ENCODE data around the gene ZNF561. TPM values are rescaled to one million over a fixed set of nuclear protein-coding genes. Genes with fewer than 3 reads are reported as not detected.
A peak's percentile ranks its signal among the peaks of the same experiment; 100 is the strongest.
"Not testable (repeated sequence)": the region's sequence is repeated elsewhere in the genome, so short reads cannot be mapped to it uniquely, and the experiment has no call there.

The ZNF561 gene
- 10 to 100 TPM; 27.6 to 33.6 TPM for total RNA-seq

DNA sequence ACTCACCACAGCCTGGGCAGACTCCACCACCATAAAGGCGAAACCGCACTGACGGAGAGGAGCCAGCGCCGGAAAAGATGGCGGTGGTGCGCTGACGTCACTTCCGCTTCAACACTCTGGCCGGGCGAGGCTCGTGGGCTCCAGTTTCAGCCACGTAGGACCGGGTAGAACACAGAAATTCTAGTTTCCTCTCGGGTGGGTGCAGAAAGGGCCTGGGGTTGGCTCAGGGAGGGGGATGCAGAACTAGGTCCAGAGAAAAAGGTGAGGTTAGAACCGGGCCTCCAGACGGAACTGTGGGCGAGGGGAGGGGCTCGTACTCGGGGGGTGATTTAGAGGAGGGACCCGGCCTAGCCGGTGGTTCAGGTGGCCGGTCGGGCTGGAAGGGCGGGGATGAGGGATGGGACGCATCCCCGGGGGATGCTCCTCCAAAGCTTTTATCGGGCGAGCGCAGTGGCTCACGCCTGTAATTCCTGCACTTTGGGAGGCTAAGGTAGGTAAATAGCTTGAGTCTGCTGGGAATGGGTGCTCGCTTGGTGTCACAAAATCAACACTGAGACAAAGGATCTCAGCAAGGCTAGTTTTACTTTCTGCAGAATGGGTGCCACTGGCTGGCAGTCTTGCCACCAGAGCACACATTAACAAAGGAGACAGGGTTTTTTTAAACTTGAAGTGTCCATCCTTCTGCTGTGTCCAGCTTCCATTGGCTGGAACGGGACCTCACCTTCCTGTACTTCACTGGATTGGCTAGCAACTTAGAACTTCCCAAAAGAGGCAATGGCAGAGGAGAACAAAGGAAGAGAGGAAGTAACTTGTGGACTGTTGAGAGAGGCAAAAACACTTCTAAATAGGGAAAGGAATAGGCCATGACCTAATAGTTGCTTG is at the start of gene ZNF561:
TSS of gene ZNF561 (minus strand) at position 77 of the 882 bp plus-strand sequence. CDS start 1,776 bp downstream, outside the sequence.
- peak; percentile 93 to 94 for ATAC-seq (replicated peaks in 1 of 2)
- Mint-ChIP-seq H3K4me1 (ENCODE audit: low read depth) (peaks cover 34% of the 10 kb centered on the region), H3K9me3 (peaks cover 0 to 4% of the 10 kb centered on the region in 2 donors), H3K36me3 (ENCODE audit: insufficient read depth in 2 of 2) (peaks cover 19 to 32% of the 10 kb centered on the region in 2 donors), H3K4me3 (peak within 1 kb of the TSS; percentile 98), H3K27me3 (ENCODE audit: low read depth) (no peaks in the 10 kb centered on the region), H3K27ac (peak within 1 kb of the TSS; percentile 98)
- DNase-seq: peak; percentile 87 to 90

DNA sequence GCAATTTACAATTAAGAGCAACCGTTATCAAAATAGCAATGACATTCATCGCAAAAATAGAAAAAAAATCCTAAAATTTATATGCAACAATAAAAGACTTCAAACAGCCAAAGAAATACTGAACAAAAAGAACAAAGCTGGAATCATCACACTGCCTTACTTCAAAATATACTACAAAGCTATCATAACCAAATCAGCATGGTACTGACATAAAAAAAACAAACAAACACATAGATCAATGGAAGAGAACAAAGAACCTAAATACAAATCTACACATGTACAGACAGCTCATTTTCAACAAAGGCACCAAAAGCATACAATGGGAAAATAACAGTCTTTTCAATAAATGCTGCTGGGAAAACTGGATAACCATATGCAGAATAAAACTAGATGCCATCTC is 47.5 kb upstream of the ZNF561 start:
- H3K4me1 Mint-ChIP-seq (ENCODE audit: low read depth): peaks cover 50% of the 10 kb centered on the region
- H3K36me3 Mint-ChIP-seq (ENCODE audit: insufficient read depth in 2 of 2): peaks cover 49 to 81% of the 10 kb centered on the region in 2 donors
- DNase-seq: no peak
- peak overlapping the region; percentile 63 for H3K27ac Mint-ChIP-seq
- peaks cover 26 to 32% of the 10 kb centered on the region in 2 donors for H3K9me3 Mint-ChIP-seq
- no peaks in the 10 kb centered on the region for H3K27me3 Mint-ChIP-seq (ENCODE audit: low read depth)
- no peak overlapping the region for H3K4me3 Mint-ChIP-seq
- ATAC-seq (replicated peaks in 1 of 2): no peak

DNA sequence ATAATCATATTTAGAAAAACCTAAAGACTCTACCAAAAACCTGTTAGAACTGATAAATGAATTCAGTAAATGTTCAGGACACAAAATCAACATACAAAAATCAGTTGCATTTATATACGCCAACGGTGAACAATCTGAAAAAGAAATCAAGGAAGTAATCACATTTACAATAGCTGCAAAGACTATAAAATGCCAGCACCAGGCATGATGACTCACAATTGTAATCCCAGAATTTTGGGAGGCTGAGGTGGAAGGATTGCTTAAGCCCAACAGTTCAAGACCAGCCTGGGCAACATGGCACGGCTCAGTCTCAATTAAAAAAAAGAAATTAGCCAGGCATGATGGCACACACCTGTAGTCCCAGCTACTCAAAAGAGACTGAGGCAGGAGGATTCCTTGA is 46.9 kb upstream of the ZNF561 start:
- Mint-ChIP-seq H3K27me3 (ENCODE audit: low read depth) (no peaks in the 10 kb centered on the region), H3K9me3 (peaks cover 26 to 31% of the 10 kb centered on the region in 2 donors), H3K36me3 (ENCODE audit: insufficient read depth in 2 of 2) (peaks cover 47 to 77% of the 10 kb centered on the region in 2 donors), H3K27ac (no peak overlapping the region), H3K4me3 (no peak overlapping the region), H3K4me1 (ENCODE audit: low read depth) (peaks cover 47% of the 10 kb centered on the region)
- DNase-seq: no peak
- no peak for ATAC-seq (replicated peaks in 1 of 2)

DNA sequence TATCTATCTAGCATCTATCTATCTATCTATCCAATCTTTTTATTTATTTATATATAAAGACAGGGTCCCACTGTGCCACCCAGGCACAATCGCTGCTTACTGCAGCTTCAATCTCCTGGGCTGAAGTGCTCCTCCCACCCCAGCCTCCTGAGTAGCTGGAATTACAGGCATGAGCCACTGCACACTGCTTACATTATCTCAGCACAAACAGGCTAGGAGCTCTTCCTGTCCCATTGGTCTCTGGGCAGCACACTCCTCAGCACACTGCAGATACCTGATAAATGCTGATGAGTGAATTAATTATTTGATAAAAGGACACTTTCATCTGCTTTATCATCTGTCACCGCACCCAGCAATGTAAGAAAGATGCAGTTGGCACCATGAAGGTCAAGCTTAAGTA is 37.7 kb upstream of the ZNF561 start:
- no peak overlapping the region for H3K27ac Mint-ChIP-seq
- ATAC-seq (replicated peaks in 1 of 2): no peak
- peaks cover 0 to 7% of the 10 kb centered on the region in 2 donors for H3K9me3 Mint-ChIP-seq
- no peak for DNase-seq
- no peak overlapping the region for H3K4me3 Mint-ChIP-seq
- peaks cover 5% of the 10 kb centered on the region for H3K4me1 Mint-ChIP-seq (ENCODE audit: low read depth)
- H3K36me3 Mint-ChIP-seq (ENCODE audit: insufficient read depth in 2 of 2): peaks cover 25 to 52% of the 10 kb centered on the region in 2 donors
- no peaks in the 10 kb centered on the region for H3K27me3 Mint-ChIP-seq (ENCODE audit: low read depth)

DNA sequence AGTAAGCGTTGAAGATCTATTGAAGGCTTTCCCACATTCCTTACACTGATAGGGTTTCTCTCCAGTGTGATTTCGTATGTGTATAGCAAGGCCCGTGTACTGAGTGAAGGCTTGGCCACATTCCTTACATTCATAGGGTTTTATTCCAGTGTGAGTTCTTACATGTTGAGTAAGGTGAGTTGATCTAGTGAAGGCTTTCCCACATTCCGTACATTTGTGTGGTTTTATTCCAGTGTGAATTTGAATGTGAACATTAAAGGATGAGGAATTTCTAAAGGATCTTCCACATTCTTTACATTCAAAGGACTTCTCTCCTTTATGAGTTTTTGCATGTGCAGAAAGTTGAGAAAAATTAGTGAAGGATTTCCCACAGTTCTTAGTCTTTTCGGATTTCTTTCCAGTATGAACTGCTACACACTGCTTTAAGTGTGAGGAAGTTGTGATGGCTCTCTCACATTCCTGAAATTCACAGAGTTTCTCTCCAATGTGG is 32.1 kb upstream of the ZNF561 start:
- H3K9me3 Mint-ChIP-seq: peaks cover 9 to 22% of the 10 kb centered on the region in 2 donors
- H3K27me3 Mint-ChIP-seq (ENCODE audit: low read depth); H3K27ac Mint-ChIP-seq; DNase-seq; H3K4me3 Mint-ChIP-seq; H3K4me1 Mint-ChIP-seq (ENCODE audit: low read depth); ATAC-seq (replicated peaks in 1 of 2): not testable (repeated sequence)
- peaks cover 55 to 80% of the 10 kb centered on the region in 2 donors for H3K36me3 Mint-ChIP-seq (ENCODE audit: insufficient read depth in 2 of 2)

DNA sequence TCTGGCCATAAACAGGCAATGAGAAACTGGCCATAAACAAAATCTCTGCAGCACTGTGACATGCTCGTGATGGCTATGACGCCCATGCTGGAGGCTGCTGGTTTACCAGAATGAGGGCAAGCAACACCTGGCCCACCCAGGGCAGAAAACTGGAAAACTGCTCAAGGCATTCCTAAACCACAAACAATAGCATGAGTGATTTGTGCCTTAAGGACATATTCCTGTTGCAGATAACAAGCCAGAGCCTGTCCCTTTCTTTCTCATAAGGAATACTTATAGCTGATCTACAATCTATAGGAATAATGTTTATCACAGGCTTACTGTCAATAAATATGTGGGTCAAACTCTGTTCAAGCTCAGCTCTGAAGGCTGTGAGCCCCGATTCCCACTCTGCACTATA is 30.4 kb upstream of the ZNF561 start:
- H3K27ac Mint-ChIP-seq; H3K27me3 Mint-ChIP-seq (ENCODE audit: low read depth); ATAC-seq (replicated peaks in 1 of 2); H3K4me3 Mint-ChIP-seq; H3K4me1 Mint-ChIP-seq (ENCODE audit: low read depth); DNase-seq: not testable (repeated sequence)
- H3K36me3 Mint-ChIP-seq (ENCODE audit: insufficient read depth in 2 of 2): peaks cover 48 to 68% of the 10 kb centered on the region in 2 donors
- peaks cover 9 to 20% of the 10 kb centered on the region in 2 donors for H3K9me3 Mint-ChIP-seq

DNA sequence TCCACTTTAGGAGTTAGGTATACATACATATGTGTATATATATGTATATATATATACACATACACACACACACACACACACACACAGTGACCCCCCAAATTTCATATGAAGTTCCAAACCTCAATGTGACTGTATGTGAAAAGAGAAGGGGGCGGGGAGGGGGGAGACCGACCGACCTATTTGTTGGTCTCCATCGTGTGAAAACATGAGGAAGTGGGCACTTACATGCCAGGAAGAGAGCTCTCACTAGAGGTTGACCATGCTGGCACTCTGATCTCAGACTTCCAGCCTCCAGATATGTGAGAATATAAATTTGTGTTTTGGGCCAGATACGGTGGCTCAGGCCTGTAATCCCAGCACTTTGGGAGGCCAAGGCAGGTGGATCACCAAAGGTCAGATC is 29.3 kb upstream of the ZNF561 start:
- H3K36me3 Mint-ChIP-seq (ENCODE audit: insufficient read depth in 2 of 2): peaks cover 41 to 57% of the 10 kb centered on the region in 2 donors
- no peaks in the 10 kb centered on the region for H3K27me3 Mint-ChIP-seq (ENCODE audit: low read depth)
- H3K27ac Mint-ChIP-seq: no peak overlapping the region
- peaks cover 4% of the 10 kb centered on the region for H3K4me1 Mint-ChIP-seq (ENCODE audit: low read depth)
- H3K4me3 Mint-ChIP-seq: no peak overlapping the region
- DNase-seq (no peak), ATAC-seq (replicated peaks in 1 of 2) (no peak)
- peaks cover 9 to 18% of the 10 kb centered on the region in 2 donors for H3K9me3 Mint-ChIP-seq

DNA sequence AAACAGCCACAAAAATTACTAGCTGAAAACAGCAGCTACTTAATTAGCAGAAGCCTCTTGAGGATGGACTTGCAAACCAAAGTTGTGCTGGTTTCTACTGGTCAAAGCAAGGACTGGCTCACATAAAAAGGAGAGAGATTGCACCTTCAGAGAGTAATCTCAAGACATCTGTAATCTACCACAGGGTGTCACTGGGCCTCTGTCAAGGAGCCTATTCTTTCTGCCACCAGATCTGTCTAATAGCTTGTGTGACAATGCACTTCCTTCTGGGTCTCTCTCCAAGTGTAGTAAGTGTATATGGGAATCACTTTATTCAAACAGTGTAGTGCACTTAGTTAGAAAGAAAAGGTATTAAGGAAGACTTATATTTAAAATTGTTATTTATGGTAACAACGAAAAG is 24.4 kb upstream of the ZNF561 start:
- peaks cover 11 to 15% of the 10 kb centered on the region in 2 donors for H3K9me3 Mint-ChIP-seq
- H3K27ac Mint-ChIP-seq: no peak overlapping the region
- peaks cover 26 to 30% of the 10 kb centered on the region in 2 donors for H3K36me3 Mint-ChIP-seq (ENCODE audit: insufficient read depth in 2 of 2)
- ATAC-seq (replicated peaks in 1 of 2): no peak
- DNase-seq: no peak
- peaks cover 4% of the 10 kb centered on the region for H3K4me1 Mint-ChIP-seq (ENCODE audit: low read depth)
- H3K27me3 Mint-ChIP-seq (ENCODE audit: low read depth): no peaks in the 10 kb centered on the region
- H3K4me3 Mint-ChIP-seq: no peak overlapping the region

DNA sequence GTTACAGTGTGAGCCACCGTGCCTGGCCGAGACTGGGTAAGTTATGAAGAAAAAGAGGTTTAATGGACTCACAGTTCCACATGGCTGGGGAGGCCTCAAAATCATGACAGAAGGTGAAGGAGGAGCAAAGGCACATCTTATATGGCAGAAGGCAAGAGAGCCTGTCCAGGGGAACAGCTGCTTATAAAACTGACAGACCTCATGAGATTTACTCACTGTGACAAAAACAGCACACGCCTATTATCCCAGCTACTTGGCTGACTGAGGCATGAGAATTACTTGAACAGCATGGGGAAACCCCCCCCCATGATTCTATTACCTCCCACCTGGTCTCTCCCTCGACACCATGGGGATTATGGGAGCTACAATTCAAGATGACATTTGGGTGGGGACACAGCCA is 23.4 kb upstream of the ZNF561 start:
- Mint-ChIP-seq H3K27me3 (ENCODE audit: low read depth) (no peaks in the 10 kb centered on the region), H3K9me3 (peaks cover 13% of the 10 kb centered on the region in 2 donors), H3K36me3 (ENCODE audit: insufficient read depth in 2 of 2) (peaks cover 23 to 26% of the 10 kb centered on the region in 2 donors), H3K4me3 (no peak overlapping the region), H3K27ac (no peak overlapping the region), H3K4me1 (ENCODE audit: low read depth) (peaks cover 4% of the 10 kb centered on the region)
- no peak for ATAC-seq (replicated peaks in 1 of 2)
- no peak for DNase-seq

DNA sequence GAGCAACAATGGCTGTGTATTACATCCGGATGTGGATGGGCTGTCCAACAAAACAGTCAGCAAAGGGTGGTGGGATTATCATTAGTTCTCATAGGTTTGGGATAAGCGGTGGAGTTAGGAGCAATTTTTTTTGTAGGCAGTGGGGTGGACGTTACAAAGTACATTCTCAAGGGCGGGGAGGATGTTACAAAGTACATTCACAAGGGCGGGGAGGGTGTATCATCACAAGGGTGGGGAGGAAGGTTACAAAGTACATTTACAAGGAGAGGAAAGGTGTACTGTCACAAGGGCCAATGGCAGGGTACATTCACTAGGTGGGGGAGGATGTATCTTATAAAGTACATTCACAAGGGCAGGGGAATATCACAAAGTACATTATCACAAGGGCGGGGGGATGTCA is 20.8 kb upstream of the ZNF561 start:
- H3K27ac Mint-ChIP-seq: no peak overlapping the region

DNA sequence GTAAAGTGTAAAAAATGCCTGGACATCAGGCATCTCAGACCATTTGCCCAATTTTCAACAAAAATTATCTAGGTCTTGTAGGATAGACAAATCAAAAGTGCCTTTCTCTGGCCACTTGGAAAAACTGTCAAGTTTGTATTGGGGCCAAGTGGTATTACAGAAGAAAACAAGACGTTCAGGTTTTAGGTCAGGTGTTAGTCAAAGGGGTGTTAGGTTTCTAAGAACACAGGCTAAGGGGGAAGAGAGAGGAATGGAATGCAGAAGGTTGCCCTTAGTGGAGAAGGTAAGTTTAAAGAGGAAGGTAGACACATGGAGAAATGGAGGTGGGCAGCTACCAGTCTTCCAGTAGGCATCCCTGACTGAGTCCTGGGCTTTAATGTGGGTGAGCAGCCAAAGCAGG is 19.9 kb upstream of the ZNF561 start:
- peaks cover 13% of the 10 kb centered on the region in 2 donors for H3K9me3 Mint-ChIP-seq
- DNase-seq (no peak), ATAC-seq (replicated peaks in 1 of 2) (no peak)
- H3K27me3 Mint-ChIP-seq (ENCODE audit: low read depth): no peaks in the 10 kb centered on the region
- H3K4me3 Mint-ChIP-seq: no peak overlapping the region
- H3K36me3 Mint-ChIP-seq (ENCODE audit: insufficient read depth in 2 of 2): peaks cover 17 to 19% of the 10 kb centered on the region in 2 donors
- H3K27ac Mint-ChIP-seq: no peak overlapping the region
- H3K4me1 Mint-ChIP-seq (ENCODE audit: low read depth): no peaks in the 10 kb centered on the region

More for the DNA sequence above, 20.8 kb upstream of the ZNF561 start:
- Mint-ChIP-seq H3K4me3 (no peak overlapping the region), H3K27me3 (ENCODE audit: low read depth) (no peaks in the 10 kb centered on the region), H3K9me3 (peaks cover 13% of the 10 kb centered on the region in 2 donors), H3K36me3 (ENCODE audit: insufficient read depth in 2 of 2) (peaks cover 17 to 20% of the 10 kb centered on the region in 2 donors), H3K4me1 (ENCODE audit: low read depth) (no peaks in the 10 kb centered on the region)
- DNase-seq: no peak
- ATAC-seq (replicated peaks in 1 of 2): no peak

DNA sequence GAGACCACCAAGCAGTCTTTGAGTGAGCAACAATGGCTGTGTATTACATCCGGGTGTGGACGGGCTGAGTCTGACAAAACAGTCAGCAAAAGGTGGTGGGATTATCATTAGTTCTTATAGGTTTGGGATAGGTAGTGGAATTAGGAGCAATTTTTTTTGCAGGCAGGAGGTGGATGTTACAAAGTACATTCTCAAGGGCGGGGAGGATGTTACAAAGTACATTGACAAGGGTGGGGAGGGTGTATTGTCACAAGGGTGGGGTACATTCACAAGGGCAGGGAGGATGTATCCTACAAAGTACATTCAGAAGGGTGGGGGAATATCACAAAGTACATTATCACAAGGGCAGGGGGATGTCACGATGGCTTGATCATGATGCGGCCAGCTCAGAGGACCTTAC is 15.0 kb upstream of the ZNF561 start:
- H3K9me3 Mint-ChIP-seq: peaks cover 3 to 6% of the 10 kb centered on the region in 2 donors
- no peak overlapping the region for H3K27ac Mint-ChIP-seq
- H3K27me3 Mint-ChIP-seq (ENCODE audit: low read depth): no peaks in the 10 kb centered on the region
- H3K4me1 Mint-ChIP-seq (ENCODE audit: low read depth): no peaks in the 10 kb centered on the region
- no peak for ATAC-seq (replicated peaks in 1 of 2)
- H3K36me3 Mint-ChIP-seq (ENCODE audit: insufficient read depth in 2 of 2): peaks cover 7 to 8% of the 10 kb centered on the region in 2 donors
- no peak overlapping the region for H3K4me3 Mint-ChIP-seq
- DNase-seq: no peak

DNA sequence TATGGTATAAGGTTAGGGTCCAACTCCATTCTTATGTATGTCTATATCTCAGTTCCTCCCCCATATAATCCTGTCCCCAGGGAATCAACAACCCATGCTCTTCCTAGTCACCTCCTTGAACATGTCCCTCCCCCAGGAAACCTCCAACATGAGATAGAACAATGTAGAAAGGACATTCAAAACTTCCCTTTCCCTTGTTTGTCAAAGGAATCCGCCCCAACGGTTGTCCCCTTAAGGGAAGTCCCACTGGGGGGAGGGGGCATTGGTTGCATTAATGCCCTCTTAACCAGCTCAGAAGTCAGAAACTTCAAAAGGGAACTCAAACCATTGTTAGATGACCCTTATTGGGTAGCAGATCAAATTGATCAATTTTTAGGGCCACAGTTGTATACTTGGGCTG is 6.8 kb upstream of the ZNF561 start:
- ATAC-seq (replicated peaks in 1 of 2) (no peak), DNase-seq (no peak)
- Mint-ChIP-seq H3K4me1 (ENCODE audit: low read depth) (peaks cover 13% of the 10 kb centered on the region), H3K27ac (no peak overlapping the region), H3K4me3 (no peak overlapping the region), H3K36me3 (ENCODE audit: insufficient read depth in 2 of 2) (peaks cover 0 to 1% of the 10 kb centered on the region in 2 donors), H3K9me3 (no peaks in the 10 kb centered on the region), H3K27me3 (ENCODE audit: low read depth) (no peaks in the 10 kb centered on the region)

All from activated T-cell treated with anti-CD3 and anti-CD28 coated beads, Interleukin-2, amount 50 U/mL, for 72 hours (primary cell).